ENCODE data around the gene GRIN2A.

The GRIN2A gene

DNA sequence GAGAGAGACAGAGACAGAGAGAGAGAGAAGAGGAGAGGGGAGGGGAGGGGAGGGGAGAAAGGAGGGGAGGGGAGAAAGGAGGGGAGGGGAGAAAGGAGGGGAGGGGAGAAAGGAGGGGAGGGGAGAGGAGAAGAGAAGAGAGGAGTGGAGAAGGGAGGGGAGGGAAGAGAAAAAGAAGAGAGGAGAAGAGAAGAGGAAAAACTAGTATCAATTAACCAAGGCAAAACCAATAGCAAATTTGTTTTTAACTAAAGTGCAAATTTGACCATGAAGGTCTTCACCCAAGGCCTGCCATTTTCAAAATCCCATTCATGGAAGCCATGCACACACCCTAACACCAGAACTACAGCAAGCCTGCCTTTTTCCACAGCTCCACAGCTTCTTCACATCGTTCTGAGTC lies 16.6 kb downstream of the GRIN2A start:
- TF ChIP-seq, protein P1, sequence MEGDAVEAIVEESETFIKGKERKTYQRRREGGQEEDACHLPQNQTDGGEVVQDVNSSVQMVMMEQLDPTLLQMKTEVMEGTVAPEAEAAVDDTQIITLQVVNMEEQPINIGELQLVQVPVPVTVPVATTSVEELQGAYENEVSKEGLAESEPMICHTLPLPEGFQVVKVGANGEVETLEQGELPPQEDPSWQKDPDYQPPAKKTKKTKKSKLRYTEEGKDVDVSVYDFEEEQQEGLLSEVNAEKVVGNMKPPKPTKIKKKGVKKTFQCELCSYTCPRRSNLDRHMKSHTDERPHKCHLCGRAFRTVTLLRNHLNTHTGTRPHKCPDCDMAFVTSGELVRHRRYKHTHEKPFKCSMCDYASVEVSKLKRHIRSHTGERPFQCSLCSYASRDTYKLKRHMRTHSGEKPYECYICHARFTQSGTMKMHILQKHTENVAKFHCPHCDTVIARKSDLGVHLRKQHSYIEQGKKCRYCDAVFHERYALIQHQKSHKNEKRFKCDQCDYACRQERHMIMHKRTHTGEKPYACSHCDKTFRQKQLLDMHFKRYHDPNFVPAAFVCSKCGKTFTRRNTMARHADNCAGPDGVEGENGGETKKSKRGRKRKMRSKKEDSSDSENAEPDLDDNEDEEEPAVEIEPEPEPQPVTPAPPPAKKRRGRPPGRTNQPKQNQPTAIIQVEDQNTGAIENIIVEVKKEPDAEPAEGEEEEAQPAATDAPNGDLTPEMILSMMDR (IDR thresholded peaks at IDR 0.05; ENCODE audit: low read depth, low read length, missing control alignments), result no peak
- no peak overlapping the region for H3K4me3 ChIP-seq (replicated peaks; ENCODE audit: low read depth, low read length)
- no peak for DNase-seq (ENCODE audit: extremely low read depth, low read depth)

DNA sequence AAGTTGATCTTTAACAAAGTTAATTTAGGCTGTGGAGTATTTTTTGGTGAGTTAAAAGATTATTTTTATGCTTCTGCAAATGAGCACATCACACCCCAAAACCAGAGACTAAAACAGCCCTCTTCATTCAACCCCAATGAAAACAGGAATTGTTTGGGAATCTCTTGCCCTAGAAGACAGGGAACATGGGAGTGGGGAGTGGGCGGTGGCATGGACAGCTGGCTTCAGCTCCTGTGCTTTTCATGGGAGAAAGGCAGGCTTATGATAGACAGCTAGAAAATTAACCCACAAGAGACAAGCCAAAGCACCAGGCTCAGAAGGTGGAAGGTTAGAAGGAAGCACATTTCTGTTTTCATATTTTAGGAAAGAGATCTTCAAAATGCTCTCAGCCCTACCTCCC lies 19.2 kb downstream of the GRIN2A start:
- TF ChIP-seq, protein P1 (IDR thresholded peaks at IDR 0.05; ENCODE audit: low read depth, low read length, missing control alignments), result no peak

DNA sequence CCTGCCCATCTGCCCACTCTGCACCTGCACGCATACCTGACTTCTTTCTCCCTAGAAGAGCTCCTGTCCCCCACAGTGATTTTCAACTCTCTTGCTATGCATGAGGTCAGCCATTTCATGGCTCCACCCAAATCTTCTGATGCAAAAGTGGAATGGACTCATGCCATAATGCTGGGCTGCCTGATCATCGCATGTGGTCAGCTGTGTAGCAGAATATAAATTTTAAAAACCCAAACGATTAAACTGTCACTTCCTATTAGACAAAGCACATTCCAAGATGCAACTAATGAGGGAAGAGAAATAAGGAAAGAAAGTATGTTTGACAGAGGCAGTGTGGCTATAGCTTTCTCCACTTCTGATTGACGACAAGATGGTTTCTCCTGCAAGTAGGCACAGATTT lies 26.1 kb downstream of the GRIN2A start:
- no peak for DNase-seq (ENCODE audit: extremely low read depth, low read depth)
- H3K4me3 ChIP-seq (replicated peaks; ENCODE audit: low read depth, low read length), result no peak overlapping the region
- TF ChIP-seq, protein P1 (IDR thresholded peaks at IDR 0.05; ENCODE audit: low read depth, low read length, missing control alignments), result no peak

More for the DNA sequence above, 19.2 kb downstream of the GRIN2A start:
- H3K4me3 ChIP-seq (replicated peaks; ENCODE audit: low read depth, low read length), result no peak overlapping the region
- no peak for DNase-seq (ENCODE audit: extremely low read depth, low read depth)

DNA sequence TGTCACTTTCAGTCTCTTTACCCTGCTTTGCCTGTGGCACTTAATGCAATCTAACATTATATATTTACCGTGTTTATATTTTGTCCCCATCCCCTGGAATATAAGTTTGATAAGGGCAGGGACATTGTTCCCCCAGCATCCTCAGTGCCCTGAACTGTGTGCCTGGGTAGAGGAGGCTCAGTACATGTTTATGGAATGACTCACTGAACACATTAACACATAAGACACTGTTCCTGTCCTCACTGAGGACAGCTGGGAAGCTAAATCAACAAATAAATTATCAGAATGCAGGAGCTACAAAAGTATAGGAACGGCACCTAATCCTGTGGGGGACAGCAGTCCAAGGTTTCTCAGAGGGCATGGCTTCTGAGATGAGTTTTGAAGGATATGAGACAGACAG lies 27.8 kb downstream of the GRIN2A start:
- TF ChIP-seq, protein P1 (IDR thresholded peaks at IDR 0.05; ENCODE audit: low read depth, low read length, missing control alignments), result no peak
- H3K4me3 ChIP-seq (replicated peaks; ENCODE audit: low read depth, low read length), result no peak overlapping the region
- DNase-seq (ENCODE audit: extremely low read depth, low read depth), result no peak

DNA sequence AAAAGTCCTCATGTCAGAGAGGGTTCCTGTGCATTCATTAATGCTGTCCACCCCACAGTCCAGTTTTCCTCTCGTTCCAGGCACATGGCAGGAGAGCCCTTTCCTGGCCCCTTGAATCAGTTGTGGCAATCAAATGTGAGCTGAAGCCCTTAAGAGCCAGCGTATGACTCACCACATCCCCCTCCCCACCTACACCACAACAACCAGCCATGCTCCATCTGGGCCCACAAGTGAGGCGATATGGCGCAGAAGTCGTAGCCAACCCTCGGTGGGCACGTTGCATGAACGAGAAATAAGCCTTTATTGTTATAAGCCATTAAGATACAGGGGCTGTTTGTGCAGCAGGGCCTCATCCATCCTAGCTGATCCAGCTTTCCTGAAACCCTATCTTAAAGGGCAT lies 28.2 kb downstream of the GRIN2A start:
- TF ChIP-seq, protein P1 (IDR thresholded peaks at IDR 0.05; ENCODE audit: low read depth, low read length, missing control alignments), result no peak
- no peak overlapping the region for H3K4me3 ChIP-seq (replicated peaks; ENCODE audit: low read depth, low read length)
- no peak for DNase-seq (ENCODE audit: extremely low read depth, low read depth)

DNA sequence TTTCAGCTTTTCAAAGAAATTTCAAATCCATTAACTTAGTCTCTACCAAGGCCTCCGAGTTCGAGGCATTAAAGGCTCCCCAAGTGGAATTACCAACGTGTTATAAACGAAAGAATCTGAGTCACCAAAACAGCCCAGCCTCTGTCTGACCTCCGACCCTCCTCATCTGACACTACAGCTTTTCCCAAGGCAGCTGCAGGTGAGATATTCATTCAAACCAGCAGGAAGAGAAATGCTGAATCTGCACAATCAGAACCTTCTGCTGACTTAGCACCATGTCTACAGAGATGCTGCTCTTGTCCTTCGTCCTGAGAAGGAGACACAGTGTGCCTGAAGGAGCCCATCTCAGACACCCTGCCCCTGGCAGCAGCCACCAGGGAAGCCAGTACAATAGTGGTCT lies 30.5 kb downstream of the GRIN2A start:
- no peak for DNase-seq (ENCODE audit: extremely low read depth, low read depth)
- H3K4me3 ChIP-seq (replicated peaks; ENCODE audit: low read depth, low read length), result no peak overlapping the region
- TF ChIP-seq, protein P1 (IDR thresholded peaks at IDR 0.05; ENCODE audit: low read depth, low read length, missing control alignments), result no peak

DNA sequence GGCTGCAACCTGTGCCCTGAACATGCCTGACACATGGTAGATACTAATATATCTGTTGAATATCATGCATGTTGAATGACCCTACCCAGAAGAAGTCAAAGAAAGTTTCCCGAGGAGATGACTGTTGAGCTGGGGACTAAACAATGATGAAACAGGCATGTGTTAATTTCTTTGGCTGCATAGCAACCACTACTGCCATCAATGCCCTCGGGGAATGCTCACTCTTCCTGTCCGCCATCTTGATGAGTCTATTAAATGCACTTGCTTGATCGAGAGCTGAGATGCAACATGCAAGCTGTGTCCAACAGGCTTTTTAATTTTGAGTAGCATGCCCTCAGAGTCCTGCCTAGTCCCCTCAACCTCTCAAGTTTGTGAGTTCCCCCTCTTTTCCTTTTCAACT lies 31.3 kb downstream of the GRIN2A start:
- H3K4me3 ChIP-seq (replicated peaks; ENCODE audit: low read depth, low read length), result no peak overlapping the region
- TF ChIP-seq, protein P1 (IDR thresholded peaks at IDR 0.05; ENCODE audit: low read depth, low read length, missing control alignments), result no peak
- DNase-seq (ENCODE audit: extremely low read depth, low read depth), result no peak
